Colon (tissue), 2 donors: Measurements from ENCODE around the gene SREBF2.
A peak's percentile ranks its signal among the peaks of the same experiment; 100 is the strongest.

Source experiments
- FAIRE-seq: peaks from 2 replicates; lab custom pipeline; 2012; peaks lifted over from hg19 to GRCh38; lab: Jason Lieb, UNC
- donor health status: control.
- donor health status: control.

The SREBF2 gene

GRCh38 chr22:41922328-41922727, 89.4 kb downstream of the SREBF2 start:
- FAIRE-seq, result no peak

- FAIRE-seq, result no peak
These were observed 90.2 kb downstream of the SREBF2 start for GRCh38 chr22:41922940-41923594.

GRCh38 chr22:41923595-41924276, 90.8 kb downstream of the SREBF2 start:
- no peak for FAIRE-seq

- FAIRE-seq, result no peak
These were observed 93.0 kb downstream of the SREBF2 start for GRCh38 chr22:41925783-41926460.

GRCh38 chr22:41927813-41928212, 94.9 kb downstream of the SREBF2 start:
- FAIRE-seq, result no peak

- no peak for FAIRE-seq
These were observed 95.9 kb downstream of the SREBF2 start for GRCh38 chr22:41928593-41929417.

- FAIRE-seq, result no peak
These were observed 96.5 kb downstream of the SREBF2 start for GRCh38 chr22:41929418-41929810.

- FAIRE-seq, result no peak
These were observed 98.9 kb downstream of the SREBF2 start for GRCh38 chr22:41931701-41932269.

GRCh38 chr22:41932353-41932752, 99.4 kb downstream of the SREBF2 start:
- no peak for FAIRE-seq

- no peak for FAIRE-seq
These were observed 100.7 kb downstream of the SREBF2 start for GRCh38 chr22:41933411-41934177.

- no peak for FAIRE-seq
These were observed 101.5 kb downstream of the SREBF2 start for GRCh38 chr22:41934284-41935014.

- no peak for FAIRE-seq
These were observed 102.1 kb downstream of the SREBF2 start for GRCh38 chr22:41935015-41935351.

GRCh38 chr22:41935509-41935908, 102.6 kb downstream of the SREBF2 start:
- no peak for FAIRE-seq

- no peak for FAIRE-seq
These were observed 103.9 kb downstream of the SREBF2 start for GRCh38 chr22:41936894-41937169.

- FAIRE-seq, result peak; percentile 61
These were observed 107.3 kb downstream of the SREBF2 start for GRCh38 chr22:41939981-41940831.

- FAIRE-seq, result no peak
These were observed 108.2 kb downstream of the SREBF2 start for GRCh38 chr22:41940832-41941765.

GRCh38 chr22:41943661-41944209, 110.8 kb downstream of the SREBF2 start:
- FAIRE-seq, result no peak

GRCh38 chr22:41946629-41947423, 113.9 kb downstream of the SREBF2 start, which contains the start of gene CENPM:
Gene CENPM, minus strand, starts transcription at chr22:41947152. Its CDS starts 76 bp downstream, at chr22:41947076.
- no peak for FAIRE-seq
